SK-N-DZ (cell line): ENCODE results near the gene COL4A2.
A peak's percentile ranks its signal among the peaks of the same experiment; 100 is the strongest.
"Not testable (repeated sequence)": the region's sequence is repeated elsewhere in the genome, so short reads cannot be mapped to it uniquely, and the experiment has no call there.

ENCODE experiments used
- DNase-seq: peaks from one replicate; pipeline ENCODE4 v3.0.0-alpha.2; 2015; ENCODE audit warnings: low spot score

The COL4A2 gene

DNA sequence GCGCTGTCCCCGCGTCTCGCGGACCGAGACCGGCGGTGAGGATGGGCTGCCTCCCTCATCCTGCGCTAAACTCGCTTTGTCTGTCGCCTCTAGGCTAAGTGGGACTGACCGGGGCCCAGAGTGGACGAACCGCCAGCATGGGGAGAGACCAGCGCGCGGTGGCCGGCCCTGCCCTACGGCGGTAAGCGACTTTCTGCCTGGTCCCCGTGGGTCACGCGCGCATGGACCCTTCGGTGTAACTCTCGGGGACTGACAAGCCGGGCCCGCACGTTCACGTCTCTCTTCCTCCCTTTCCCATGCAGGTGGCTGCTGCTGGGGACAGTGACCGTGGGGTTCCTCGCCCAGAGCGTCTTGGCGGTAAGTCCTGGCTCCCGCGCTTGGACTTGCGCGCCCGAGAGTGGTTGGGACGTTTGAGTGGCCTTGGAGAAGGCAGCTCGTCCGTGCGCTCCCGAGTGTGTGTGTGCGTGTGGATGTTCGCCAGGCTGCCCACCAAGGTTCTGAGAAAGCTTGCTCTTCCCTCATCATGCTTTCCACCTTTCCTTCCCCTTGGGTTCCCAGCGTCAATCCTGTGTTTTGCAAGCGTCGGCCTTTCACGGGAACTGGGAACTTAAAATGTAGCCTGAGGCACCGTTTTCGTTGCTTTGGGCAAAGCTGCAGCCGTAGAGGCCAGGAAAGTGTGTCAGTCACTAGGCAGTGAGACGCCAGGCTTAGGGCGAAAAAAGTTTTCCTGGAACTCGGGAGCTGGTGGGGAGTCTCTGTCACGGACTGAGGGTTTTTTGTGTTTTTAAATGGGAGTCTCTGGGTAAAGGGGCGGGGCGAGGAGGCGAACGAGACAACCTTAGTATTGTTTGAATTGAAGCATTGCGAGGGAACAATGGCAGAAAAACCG, 927 bp downstream of the COL4A2 start:
- peak; percentile 27 for DNase-seq

DNA sequence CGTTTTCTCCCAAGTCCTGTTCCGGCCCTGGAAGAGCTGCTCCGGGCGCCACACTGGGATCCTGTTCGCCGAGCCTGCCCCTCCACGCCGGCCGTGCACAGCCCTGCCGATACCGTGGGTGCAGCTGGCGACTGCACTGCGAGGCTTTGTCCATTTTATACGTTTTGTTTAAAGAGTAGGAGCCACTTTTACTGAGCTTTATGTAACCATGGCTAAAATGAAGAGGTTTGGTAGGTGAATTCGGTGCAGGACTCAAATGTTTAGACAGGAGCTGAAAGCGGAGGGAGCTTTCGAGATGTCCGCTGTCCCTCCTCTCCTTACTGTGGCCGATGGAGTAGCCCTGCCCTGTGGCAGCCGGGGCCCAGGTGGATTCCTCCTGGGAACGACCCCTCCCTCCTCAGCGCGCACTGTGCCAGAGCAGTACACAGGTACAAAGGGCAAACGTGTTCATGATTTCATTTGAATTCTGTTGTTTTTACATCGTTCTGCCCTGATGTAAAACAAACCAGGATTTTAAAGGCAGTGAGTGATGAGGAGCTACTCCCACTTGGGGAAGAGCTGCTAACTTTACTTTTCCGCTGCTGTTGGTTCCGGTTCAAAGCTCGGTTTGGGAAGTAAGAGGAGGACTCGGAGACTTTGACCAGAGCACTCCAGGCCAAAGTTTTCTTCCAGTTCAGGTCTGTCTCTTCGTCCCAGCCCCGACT, 1.7 kb downstream of the COL4A2 start:
- peak; percentile 13 for DNase-seq

DNA sequence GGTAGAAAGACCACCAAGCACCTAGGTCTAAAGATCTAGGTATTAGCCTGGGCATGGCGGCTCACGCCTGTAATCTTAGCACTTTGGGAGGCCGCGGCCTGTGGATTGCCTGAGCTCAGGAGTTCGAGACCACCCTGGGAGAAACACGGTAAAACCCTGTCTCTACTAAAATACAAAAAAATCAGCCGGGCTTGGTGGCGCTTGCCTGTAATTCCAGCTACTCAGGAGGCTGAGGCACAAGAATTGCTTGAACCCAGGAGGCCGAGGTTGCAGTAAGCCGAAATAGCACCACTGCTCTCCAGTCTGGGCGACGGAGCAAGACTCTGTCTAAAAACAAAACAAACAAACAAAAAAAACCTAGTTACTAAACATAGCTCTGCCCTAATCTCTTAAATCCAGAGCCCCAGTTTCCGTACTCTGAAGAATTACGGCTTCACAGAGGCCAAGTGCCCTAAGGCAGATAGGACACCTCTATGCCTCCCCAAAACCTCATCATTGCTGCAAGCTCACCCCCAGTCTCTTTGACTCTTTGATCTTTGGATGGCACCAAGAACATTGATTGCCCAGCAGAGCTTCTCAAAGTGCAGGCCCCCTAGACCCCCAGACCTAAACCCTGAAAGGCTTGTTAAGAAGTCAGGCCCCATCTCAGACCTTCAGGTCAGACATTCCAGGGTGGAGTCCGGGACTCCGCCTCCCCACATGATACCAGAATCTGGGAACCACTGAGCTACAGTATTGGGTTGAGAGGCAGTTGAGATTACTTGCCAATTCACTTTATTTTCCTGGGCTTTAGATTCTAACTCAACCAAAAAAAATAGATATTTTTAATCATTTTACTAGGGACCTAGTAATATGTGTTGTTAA, 2.8 kb downstream of the COL4A2 start:
- DNase-seq, result no peak

DNA sequence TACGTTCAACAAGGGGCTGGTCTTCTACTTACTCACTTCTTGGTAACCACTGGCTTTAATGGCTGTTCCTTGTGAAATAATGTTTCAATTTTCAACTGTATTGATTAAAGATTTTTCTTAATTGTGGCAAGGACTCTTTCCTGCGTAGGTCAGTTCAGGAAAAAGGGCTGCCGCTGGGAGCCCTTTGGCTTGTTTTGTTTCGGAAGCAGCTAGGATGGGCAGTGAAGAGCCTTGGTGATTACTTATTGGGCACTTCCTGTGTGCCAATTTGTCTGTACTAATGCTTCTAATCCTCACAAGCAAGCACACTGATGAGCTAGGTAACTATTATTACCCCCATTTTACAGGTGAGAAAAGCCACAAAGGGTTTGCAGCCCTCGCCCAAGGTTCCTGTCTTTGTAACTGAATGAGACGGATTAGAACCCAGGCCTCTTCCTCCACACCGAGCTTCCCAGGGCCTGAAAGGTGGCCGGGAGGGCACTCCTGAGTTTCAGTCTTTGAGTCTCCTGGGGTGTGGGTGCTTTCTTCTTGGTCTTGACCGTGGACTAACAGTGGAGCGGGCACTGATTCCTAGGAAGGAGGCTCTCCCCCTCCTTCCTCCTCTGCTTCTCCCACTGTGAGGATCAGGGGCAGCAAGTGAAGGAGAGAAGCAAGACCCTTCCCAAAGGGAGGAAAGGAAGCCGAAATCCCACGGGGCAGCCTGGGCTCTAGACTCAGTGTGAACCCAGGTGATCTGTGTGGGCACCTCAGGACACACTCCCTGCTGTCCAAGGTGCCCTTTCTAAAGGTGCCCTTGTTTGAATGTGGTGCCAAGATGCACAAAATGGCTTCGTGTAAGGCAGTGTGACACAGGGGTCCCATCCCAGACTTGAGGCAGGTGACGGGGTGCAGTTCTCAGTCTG, 3.7 kb downstream of the COL4A2 start:
- DNase-seq, result no peak

DNA sequence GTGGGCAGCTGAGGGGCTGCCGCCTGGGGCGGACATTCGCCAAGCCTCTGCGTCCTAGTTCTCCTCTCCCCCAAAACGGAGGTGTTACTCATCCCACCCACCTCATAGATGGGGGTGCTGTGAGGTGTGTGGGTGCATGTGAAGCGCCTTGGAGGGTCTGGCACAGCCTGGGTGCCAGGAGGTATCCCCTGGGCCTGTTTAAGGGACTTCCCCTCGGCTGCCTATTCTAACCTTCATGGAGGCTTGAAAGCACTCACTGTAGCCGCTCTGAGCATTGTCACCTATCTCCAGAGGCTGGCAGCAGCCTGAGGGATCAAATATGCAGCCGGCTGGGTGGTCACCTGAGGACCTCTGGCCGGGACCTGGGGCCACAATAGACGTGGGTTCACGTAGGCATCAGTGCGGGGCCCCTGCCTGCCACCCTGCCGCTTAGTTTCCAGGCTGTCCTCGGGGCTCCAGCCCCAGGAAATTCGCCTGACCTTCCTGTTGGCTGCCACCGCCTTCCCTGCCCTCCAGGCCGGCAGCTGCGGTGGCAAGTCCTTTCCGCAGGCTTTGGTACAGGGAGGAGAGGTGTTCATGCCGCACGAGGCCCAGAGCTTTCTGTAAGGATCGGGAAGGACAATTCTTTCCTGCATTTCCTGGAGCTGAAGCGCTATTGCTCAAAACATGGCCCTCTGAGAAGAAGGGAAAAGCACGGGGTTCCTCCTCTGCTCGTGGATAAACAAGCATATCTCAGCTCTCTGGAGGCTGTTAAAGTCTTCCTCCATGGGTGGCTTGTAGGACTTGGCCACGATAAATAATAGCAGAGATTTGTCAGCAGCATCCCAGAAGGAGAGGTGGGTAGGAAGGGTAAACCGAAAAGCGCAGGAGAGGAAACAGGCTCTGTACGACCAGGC, 4.6 kb downstream of the COL4A2 start:
- DNase-seq, result no peak

DNA sequence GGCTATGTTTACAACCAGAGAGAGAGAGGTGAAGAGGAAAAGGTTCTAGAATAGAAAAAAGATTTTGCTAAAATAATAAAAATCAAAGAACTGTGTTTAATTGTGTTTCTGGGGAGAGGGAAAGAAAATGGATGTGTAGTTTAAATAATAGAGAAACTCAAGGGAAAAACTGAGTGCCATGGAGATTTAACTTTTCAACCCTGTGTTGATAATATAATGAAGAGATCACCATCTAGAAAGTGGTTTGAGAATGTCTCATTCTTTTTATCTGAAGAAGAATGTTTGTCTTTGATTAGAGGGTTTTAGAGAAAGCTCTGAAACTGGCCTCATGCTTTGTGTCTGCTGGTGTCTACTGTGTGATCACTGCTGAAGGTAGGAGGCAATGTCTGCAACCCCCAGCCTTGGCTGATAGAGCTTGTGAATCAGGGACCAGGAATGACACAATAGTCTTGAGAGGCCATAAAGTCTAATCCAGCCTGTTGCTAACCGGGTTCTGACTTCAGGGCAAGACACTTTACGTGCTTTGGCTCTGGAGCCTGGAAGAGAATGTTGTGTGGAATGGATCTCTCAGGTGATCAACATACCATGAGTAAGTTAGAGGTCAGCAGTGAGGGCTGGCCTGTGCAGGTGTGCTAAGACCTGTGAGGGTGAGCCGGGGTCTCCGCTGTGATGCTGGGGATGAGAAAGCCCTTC, 5.4 kb downstream of the COL4A2 start:
- DNase-seq, result no peak

DNA sequence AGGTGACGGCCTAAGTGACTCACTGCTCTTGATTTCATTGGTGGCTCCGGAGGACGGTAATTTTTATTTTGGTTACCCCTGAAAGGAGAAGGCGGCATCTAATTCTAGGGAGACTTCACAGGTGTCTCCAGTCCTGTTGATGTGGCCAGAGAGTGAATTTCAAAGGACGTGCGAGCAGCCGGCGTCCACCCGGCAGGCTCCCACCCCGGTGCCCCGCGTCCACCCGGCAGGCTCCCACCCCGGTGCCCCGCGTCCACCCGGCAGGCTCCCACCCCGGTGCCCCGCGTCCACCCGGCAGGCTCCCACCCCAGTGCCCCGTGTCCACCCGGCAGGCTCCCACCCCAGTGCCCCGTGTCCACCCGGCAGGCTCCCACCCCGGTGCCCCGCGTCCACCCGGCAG, 6.2 kb downstream of the COL4A2 start:
- DNase-seq, result not testable (repeated sequence)

DNA sequence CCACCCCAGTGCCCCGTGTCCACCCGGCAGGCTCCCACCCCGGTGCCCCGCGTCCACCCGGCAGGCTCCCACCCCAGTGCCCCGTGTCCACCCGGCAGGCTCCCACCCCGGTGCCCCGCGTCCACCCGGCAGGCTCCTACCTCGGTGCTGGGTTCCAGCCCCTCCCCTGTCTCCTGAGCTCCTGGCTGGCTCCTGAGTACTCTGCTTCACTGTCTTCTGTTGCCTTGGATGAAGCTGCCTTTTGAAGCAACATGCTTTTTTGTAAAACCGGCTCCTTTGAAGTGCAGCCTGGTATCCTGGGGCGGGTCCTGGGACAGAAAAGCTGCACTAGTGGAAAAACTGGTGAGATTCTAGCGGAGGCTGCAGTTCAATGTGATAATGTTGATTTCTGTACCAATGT, 6.6 kb downstream of the COL4A2 start:
- not testable (repeated sequence) for DNase-seq

DNA sequence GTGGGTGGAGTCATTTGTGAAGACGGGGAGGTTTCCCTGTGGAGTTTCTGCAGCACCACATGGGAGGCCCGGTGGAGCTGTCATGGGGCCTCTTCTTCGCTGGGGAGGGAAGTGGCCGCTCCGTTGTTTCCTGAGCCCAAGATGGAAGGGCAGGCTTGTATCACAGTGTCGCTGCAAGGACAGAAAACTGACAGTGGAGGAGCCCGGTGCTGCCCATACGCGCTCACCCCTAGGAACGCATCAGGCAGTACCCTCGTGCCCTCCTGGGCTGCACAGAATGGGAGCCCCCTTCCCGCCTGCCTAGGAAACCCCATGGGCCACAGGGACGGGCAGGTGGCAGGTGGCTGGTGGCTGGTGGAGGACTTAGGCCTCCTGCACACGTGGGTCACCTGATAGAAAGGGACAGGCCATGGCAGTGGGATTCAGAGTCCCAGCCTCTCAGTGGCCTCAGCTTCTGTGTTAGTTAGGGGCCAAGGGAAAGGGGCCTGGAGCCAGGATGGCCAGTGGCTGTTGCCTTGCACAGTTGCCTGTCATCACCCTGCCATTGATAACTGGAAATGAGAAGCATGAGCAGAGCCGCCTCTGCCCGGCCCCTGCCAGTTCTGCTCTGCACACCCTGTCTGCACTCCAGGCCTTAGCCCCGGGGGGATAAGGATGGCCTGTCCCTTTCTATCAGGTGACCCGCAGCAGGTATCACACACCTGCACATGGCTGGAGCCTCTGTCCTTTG, 7.6 kb downstream of the COL4A2 start:
- DNase-seq, result no peak

DNA sequence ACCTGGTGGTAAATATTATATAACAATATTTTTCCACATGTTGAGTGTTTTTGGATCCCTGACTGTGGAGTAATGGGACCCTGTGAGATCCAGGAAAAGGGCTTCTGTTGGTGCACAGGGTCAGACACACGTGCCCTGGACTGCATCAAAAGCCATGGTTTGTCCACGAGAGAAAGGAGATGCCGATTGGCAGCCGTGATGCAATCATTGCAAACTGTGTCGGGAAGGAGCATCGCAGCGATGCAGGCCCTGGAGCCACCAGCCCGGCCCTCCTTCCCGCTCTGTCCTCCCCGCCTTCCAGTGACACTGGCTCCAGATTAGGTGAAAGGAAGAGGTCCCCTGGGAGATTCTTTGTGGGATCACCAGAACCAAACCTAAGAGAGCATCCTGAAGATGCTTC, 9.1 kb downstream of the COL4A2 start:
- DNase-seq, result no peak

DNA sequence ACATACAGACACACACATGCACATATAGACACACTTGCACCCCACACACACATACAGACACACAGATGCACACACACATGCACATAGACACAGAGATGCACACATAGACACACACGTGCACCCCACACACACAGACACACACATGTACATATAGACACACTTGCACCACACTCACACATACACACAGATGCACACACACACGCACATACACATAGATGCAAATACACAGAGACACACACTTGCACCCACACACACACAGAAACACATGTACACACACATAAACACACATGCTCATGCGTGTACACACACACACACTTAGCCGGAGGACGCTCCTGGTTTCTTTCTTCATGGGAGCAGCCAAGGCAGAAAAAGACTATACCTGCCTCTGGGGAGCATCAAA, 10.0 kb downstream of the COL4A2 start:
- DNase-seq, result no peak

DNA sequence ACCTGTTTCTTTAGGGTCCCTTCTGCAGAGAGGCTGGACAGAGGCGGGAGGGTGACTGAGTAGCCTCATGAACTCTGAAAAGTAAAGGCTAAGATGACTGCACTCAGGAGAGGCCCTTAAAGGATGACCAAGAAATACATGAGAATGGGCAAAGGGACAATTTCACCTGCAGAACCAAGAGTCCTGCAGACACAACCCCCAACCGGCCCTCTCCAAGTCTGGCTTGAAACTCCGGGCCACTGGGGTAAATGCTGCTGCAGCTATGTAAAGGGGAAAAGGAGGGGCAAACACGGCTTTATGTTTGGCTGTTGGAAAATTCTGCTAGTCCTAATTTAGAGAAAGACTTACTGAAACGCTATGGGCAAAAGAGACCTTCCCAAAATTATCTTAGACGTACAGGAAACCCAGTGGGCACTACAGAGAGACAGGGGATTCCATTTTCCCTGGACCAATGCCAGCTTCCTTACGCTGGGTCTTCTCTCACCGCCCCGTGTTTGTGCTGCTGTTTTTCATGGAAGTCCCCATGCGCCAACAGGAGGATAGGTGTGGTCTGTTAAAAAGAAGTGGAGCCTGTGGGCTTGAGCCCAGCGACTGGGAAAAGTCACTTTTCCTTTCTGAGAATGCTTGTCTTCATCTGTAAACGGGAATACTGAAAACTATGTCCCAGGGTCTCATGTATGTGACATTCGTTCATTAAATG, 10.6 kb downstream of the COL4A2 start:
- DNase-seq, result no peak

DNA sequence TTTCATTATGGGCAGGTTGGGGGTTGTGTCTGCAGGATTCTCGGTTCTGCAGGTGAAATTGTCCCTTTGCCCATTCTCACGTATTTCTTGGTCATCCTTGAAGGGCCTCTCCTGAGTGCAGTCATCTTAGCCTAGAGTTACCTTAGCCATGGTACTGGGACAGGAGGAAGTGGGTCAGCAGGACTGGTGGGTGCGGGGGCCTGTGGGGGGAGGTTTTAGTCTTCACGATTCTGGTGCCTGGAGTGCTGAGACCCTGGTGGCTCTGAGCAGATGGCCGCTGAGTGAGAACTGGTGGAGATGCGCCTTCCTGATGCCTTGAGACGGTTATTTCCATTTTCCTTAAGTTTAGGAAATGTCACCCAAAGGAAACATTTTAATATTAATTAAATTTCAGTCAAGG, 11.8 kb downstream of the COL4A2 start:
- DNase-seq, result no peak

DNA sequence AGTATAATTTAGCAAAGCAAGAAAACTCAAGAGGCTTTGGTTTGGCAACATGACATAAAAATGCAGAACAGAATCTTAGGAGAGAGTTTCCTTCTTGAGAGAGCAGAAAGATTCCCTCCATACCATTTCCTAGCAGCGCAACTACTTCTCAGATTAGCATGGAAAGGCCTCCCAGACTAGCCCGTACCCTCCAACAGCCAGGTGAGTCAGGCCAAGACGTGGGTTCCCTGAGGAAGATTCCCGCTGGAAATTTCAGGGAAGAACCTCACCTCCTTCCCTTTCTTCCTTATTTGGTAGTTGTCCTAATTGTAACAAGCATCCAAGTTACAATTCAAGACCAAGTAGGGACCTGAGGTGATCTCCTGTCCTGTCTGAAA, 12.3 kb downstream of the COL4A2 start:
- no peak for DNase-seq

DNA sequence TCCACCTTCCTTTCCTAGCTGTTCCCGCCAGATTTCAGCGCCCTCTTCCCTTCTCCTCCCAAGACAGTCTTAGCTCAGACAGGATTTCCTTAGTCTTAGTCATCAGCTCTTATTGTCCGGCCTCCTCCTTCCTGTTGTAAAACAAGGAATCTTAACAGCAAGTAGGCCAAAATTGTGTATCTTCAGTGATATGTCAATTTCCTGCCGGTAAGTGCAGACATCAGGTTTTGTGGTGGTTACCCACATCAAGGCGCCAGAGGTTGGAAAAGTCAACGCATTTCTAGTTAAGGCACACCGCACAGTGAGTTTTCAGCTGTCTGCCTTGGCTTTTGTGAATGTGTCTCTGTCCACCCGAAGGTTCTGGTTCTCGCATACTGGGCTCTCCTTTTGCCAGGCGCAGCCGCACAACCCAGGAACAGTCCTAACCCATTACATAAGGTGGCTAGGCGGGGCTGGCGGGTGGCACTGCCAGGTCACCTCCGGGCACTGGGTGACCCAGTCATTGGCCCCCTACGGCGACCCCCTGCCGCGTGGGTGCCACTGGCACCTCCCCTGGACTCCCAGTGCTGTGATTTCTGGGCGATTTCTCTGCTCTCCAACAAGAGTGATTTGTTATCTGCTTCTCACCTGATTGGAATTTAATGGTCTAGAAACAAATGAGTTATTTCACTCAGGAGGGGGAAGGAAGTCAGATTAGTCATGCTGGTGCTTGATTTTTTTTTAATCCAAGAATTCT, 12.9 kb downstream of the COL4A2 start:
- DNase-seq, result no peak

DNA sequence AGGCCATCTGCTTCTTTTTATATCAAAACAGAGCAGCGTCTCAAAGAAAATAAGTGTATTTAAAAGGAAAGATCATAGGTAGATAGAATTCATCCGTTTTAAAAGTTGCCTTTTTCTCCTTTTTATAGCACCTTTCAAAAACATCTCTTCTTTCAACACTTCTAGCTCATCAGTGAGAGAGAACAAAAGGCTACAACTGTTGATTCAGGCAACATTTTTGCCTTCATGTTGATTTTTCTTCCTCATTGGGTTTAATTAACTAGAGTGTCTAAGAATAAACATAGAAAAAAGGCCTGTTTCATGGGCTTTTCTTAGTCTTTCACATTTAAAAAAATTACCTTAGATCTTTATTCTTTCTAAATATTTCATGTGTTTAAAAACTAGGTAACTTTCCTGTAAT, 13.6 kb downstream of the COL4A2 start:
- no peak for DNase-seq

DNA sequence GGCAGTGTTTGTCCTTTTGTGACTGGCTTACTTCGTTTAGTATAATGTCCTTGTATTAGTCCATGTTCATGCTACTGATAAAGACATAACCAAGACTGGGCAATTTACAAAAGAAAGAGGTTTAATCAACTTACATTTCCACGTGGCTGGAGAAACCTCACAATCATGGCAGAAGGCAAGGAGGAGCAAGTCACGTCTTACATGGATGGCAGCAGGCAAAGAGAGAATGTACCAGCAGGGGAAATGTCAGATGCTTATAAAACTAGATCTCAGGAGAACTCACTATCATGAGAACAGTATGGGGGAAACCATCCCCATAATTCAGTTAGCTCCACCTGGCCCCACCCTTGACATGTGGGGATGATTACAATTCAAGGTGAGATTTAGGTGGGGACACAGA, 14.5 kb downstream of the COL4A2 start:
- DNase-seq, result not testable (repeated sequence)
